Mesenchymal stem cell (in vitro differentiated cells and primary cell): ENCODE data around the gene SNRPB2.

ENCODE experiments used
- DNase-seq: peaks from one replicate; pipeline ENCODE4 v3.0.0-alpha.2; 2013
- H2AFZ ChIP-seq: one replicate; pipeline ENCODE4 v1.6.1; 2013; ENCODE audit warnings: low read depth, mild to moderate bottlenecking, control low read depth, inconsistent platforms, low read length, moderate library complexity
- H2AK5ac ChIP-seq: 2 replicates; pipeline ENCODE4 v1.6.1; 2013; ENCODE audit warnings: low read length, moderate library complexity, mild to moderate bottlenecking, inconsistent platforms; ENCODE audit not compliant: severe bottlenecking
- H2BK120ac ChIP-seq: one replicate; pipeline ENCODE4 v1.6.1; 2013; ENCODE audit warnings: low read depth, mild to moderate bottlenecking, inconsistent platforms, low read length, moderate library complexity
- H2BK12ac ChIP-seq, 2 experiments: one replicate each; pipeline ENCODE4 v1.6.1; 2013; ENCODE audit warnings: inconsistent platforms in 2 of 2, low read length in 2 of 2, mild to moderate bottlenecking in 2 of 2, moderate library complexity in 2 of 2, control low read depth in 1 of 2
- H2BK15ac ChIP-seq: one replicate; pipeline ENCODE4 v1.6.1; 2013; ENCODE audit warnings: mild to moderate bottlenecking, low read depth, inconsistent platforms; ENCODE audit not compliant: poor library complexity, severe bottlenecking
- H2BK5ac ChIP-seq: 2 replicates; pipeline ENCODE4 v1.6.1; 2013; ENCODE audit warnings: low read depth, mild to moderate bottlenecking, low read length, control low read depth, inconsistent platforms; ENCODE audit not compliant: poor library complexity, severe bottlenecking
- H3K14ac ChIP-seq, 2 experiments: one replicate each; pipeline ENCODE4 v1.6.1; 2013; ENCODE audit warnings: inconsistent platforms in 2 of 2, low read length in 2 of 2, control low read depth in 1 of 2, mild to moderate bottlenecking in 1 of 2, moderate library complexity in 1 of 2
- H3K18ac ChIP-seq, 2 experiments: one replicate each; pipeline ENCODE4 v1.6.1; 2013; ENCODE audit warnings: inconsistent platforms in 2 of 2, low read length in 2 of 2, control low read depth in 1 of 2, low read depth in 1 of 2, mild to moderate bottlenecking in 1 of 2
- H3K23ac ChIP-seq, 2 experiments: one replicate each; pipeline ENCODE4 v1.6.1; 2013; ENCODE audit warnings: inconsistent platforms in 2 of 2, low read length in 2 of 2, mild to moderate bottlenecking in 2 of 2, moderate library complexity in 2 of 2, control low read depth in 1 of 2
- H3K27ac ChIP-seq: 2 replicates; pipeline ENCODE4 v1.5.1; 2013; ENCODE audit warnings: mild to moderate bottlenecking, moderate library complexity, low read length, control low read depth, inconsistent platforms; ENCODE audit not compliant: poor library complexity, severe bottlenecking
- H3K27me3 ChIP-seq, 2 experiments: 2 replicates each; pipeline versions ENCODE4 v1.6.1 to v1.7.0; 2013; ENCODE audit warnings: low read length in 2 of 2, mild to moderate bottlenecking in 2 of 2, moderate library complexity in 2 of 2, control low read depth in 1 of 2, inconsistent platforms in 1 of 2; ENCODE audit not compliant: control insufficient read depth in 1 of 2, insufficient read depth in 1 of 2
- H3K36me3 ChIP-seq, 2 experiments: 2 replicates each; pipeline versions ENCODE4 v1.6.1 to v1.7.0; 2013; ENCODE audit warnings: low read length in 2 of 2, control low read depth in 1 of 2, inconsistent platforms in 1 of 2, low read depth in 1 of 2, mild to moderate bottlenecking in 1 of 2; ENCODE audit not compliant: insufficient read depth in 2 of 2, control insufficient read depth in 1 of 2
- H3K4ac ChIP-seq, 2 experiments: one replicate each; pipeline ENCODE4 v1.6.1; 2013; ENCODE audit warnings: inconsistent platforms in 2 of 2, low read length in 2 of 2, mild to moderate bottlenecking in 2 of 2, moderate library complexity in 2 of 2, control low read depth in 1 of 2, low read depth in 1 of 2
- H3K4me1 ChIP-seq: 2 replicates; pipeline ENCODE4 v1.6.1; 2013; ENCODE audit warnings: low read depth, low read length, control low read depth; ENCODE audit not compliant: control insufficient read depth, insufficient read depth
- H3K4me2 ChIP-seq: 2 replicates; pipeline ENCODE4 v1.6.1; 2013; ENCODE audit warnings: low read length, mild to moderate bottlenecking, inconsistent platforms; ENCODE audit not compliant: poor library complexity, severe bottlenecking
- H3K4me3 ChIP-seq, 2 experiments: 2 replicates each; pipeline versions ENCODE4 v1.5.1 to v1.7.0; 2013; ENCODE audit warnings: low read length in 2 of 2, mild to moderate bottlenecking in 2 of 2, control low read depth in 1 of 2, low read depth in 1 of 2; ENCODE audit not compliant: insufficient read depth in 1 of 2
- H3K79me1 ChIP-seq: replicated peaks from 2 replicates; pipeline ENCODE4 v1.6.1; 2013; ENCODE audit warnings: mild to moderate bottlenecking, control low read depth, low read length, inconsistent platforms; ENCODE audit not compliant: poor library complexity, severe bottlenecking
- H3K9ac ChIP-seq: 2 replicates; pipeline ENCODE4 v1.7.0; 2013; ENCODE audit warnings: mild to moderate bottlenecking, low read length, moderate library complexity
- H3K9me3 ChIP-seq: 2 replicates; pipeline ENCODE4 v1.7.0; 2013; ENCODE audit warnings: mild to moderate bottlenecking, low read length; ENCODE audit not compliant: control insufficient read depth
- H4K8ac ChIP-seq: one replicate; pipeline ENCODE4 v1.6.1; 2013; ENCODE audit warnings: inconsistent platforms, mild to moderate bottlenecking, low read length, moderate library complexity
- H4K91ac ChIP-seq: one replicate; pipeline ENCODE4 v1.6.1; 2013; ENCODE audit warnings: mild to moderate bottlenecking, low read length, inconsistent platforms
- WGBS: methylation state at CpG from one replicate; pipeline ENCODE4 v1.1.7; 2013; ENCODE audit warnings: mixed read lengths; 5-methylcytosine and 5-hydroxymethylcytosine counted together

SNRPB2 gene

GRCh38 chr20:16758454-16759180, 28.8 kb downstream of the SNRPB2 start:
- H4K91ac ChIP-seq: no peak overlapping the region
- H3K14ac ChIP-seq: no peak overlapping the region
- H3K4me1 ChIP-seq: no peaks in the 10 kb centered on the region
- no peaks in the 10 kb centered on the region for H3K79me1 ChIP-seq
- no peak for DNase-seq
- no peak overlapping the region for H2AFZ ChIP-seq
- H3K4ac ChIP-seq: no peak overlapping the region
- H3K23ac ChIP-seq: no peak overlapping the region
- no peaks in the 10 kb centered on the region for H3K9me3 ChIP-seq
- H3K27ac ChIP-seq: no peak overlapping the region
- H2BK5ac ChIP-seq: no peak overlapping the region
- H3K36me3 ChIP-seq: no peaks in the 10 kb centered on the region
- H2BK15ac ChIP-seq: no peak overlapping the region
- no peak overlapping the region for H3K4me2 ChIP-seq
- no peak overlapping the region for H2AK5ac ChIP-seq
- H3K4me3 ChIP-seq: no peak overlapping the region
- no peak overlapping the region for H3K9ac ChIP-seq
- no peak overlapping the region for H3K18ac ChIP-seq
- H2BK120ac ChIP-seq: no peak overlapping the region
- 83% methylated on average over 1 of the region's 2 CpGs for WGBS
- peaks cover 11 to 16% of the 10 kb centered on the region in 2 experiments for H3K27me3 ChIP-seq
- no peak overlapping the region for H2BK12ac ChIP-seq
- no peak overlapping the region for H4K8ac ChIP-seq

DNA sequence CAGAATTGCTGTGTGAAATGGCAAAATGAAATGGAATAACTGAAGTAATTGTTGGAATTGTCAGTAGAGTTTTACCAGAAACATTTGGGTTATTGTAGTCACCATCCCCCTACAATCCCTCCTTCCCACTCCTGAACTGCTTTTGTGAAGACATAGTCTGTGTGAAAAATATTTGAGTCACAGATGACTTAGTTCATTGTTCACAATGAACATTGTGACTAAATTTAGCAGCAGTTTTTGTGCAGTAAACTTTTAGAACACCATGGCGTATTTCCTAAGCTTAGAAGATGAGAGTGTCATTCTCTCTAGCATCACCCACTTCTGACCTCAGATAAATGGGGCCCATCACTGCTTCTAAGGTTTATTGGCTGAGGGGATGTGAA, 29.3 kb downstream of the SNRPB2 start:
- Histone ChIP-seq H2BK120ac (no peak overlapping the region), H3K4me1 (no peaks in the 10 kb centered on the region), H2BK5ac (no peak overlapping the region), H3K4ac (no peak overlapping the region), H3K79me1 (no peaks in the 10 kb centered on the region), H3K27me3 (peaks cover 17 to 22% of the 10 kb centered on the region in 2 experiments), H4K91ac (no peak overlapping the region), H3K36me3 (no peaks in the 10 kb centered on the region), H4K8ac (no peak overlapping the region), H2BK12ac (no peak overlapping the region), H2AK5ac (no peak overlapping the region), H3K4me2 (no peak overlapping the region), H2AFZ (no peak overlapping the region), H3K4me3 (no peak overlapping the region), H3K27ac (no peak overlapping the region), H3K23ac (no peak overlapping the region), H2BK15ac (no peak overlapping the region), H3K9ac (no peak overlapping the region), H3K14ac (no peak overlapping the region), H3K9me3 (no peaks in the 10 kb centered on the region), H3K18ac (no peak overlapping the region)
- no CpG with 5 or more reads among the region's 1 CpG for WGBS
- no peak for DNase-seq

DNA sequence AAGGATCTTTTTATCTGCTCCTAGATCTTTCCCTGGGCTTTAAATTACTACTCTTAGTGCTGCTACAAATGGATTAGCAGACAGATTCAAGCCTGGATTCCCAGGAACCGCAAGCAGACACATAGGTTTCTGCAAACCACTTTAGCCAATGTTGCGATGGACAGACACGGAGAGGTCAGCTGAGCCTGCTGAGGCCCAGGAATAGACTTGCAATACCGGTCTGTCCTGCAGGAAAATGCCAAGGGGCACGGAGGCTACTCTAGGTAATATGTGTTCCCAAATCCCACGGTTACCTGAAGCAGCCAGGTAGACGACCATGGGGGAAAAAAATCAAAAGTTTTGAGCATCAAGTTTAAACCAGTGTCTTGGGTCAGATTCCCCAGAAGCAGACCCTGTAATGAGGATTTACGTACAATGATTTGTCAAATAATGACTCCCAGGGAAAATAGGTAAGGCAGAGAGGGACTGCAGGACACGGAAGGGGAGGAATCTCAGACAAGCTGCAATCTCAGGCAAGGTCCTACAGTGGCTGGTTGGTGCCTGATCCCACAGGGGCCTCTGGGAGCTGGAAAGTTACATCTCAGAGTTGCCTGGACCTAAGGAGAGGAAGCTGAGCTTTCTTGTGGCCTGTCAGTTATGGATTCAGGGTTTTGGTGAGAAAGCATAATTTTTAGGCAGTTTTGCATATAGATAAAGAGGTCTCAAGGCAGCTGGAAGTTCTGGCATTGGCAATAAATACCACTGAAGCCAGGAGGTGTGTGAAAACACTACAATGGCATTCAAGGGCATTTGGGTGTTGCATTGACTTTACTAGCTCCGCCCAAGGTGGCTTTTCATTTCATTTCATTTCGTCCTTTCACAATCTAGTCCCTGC, 30.8 kb downstream of the SNRPB2 start:
- Histone ChIP-seq H3K4me3 (no peak overlapping the region), H3K23ac (no peak overlapping the region), H4K91ac (no peak overlapping the region), H2BK5ac (no peak overlapping the region), H3K4me1 (no peaks in the 10 kb centered on the region), H3K4me2 (no peak overlapping the region), H2AK5ac (no peak overlapping the region), H2BK15ac (no peak overlapping the region), H2AFZ (no peak overlapping the region), H3K27me3 (peaks cover 22 to 30% of the 10 kb centered on the region in 2 experiments), H2BK12ac (no peak overlapping the region), H2BK120ac (no peak overlapping the region), H3K27ac (no peak overlapping the region), H3K36me3 (no peaks in the 10 kb centered on the region), H4K8ac (no peak overlapping the region), H3K14ac (no peak overlapping the region), H3K79me1 (no peaks in the 10 kb centered on the region), H3K9me3 (no peaks in the 10 kb centered on the region), H3K4ac (no peak overlapping the region), H3K9ac (no peak overlapping the region), H3K18ac (no peak overlapping the region)
- peak; percentile 0 for DNase-seq
- WGBS: 49% methylated on average over 11 of the region's 11 CpGs

DNA sequence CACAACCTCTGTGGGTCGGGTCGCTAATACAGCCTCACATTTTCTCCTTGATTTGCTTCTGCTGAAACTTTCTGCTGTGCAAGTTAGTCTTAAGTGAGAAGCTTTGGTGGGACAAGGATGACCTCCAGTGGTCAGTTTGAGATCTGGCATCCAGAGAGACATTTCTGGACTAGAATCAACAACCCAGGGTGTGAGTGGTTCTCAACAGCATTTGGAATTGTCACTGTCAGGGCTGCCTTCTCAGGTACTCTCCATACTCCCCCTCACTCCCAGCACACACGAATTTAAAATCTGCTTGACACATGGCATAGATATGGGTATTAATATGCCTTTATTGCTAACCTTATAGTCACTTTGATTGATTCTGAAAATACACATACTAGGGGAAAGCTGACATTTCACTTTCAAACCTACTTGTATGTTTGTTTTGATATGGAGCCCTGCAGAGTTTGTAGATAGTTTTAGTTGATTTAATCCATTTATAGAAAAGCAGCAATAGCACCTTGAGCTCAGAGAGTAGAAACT, 31.5 kb downstream of the SNRPB2 start:
- Histone ChIP-seq H3K4me2 (no peak overlapping the region), H2BK12ac (no peak overlapping the region), H4K8ac (no peak overlapping the region), H3K36me3 (no peaks in the 10 kb centered on the region), H3K9ac (no peak overlapping the region), H3K4ac (no peak overlapping the region), H3K9me3 (no peaks in the 10 kb centered on the region), H3K4me1 (no peaks in the 10 kb centered on the region), H3K14ac (no peak overlapping the region), H3K27me3 (peaks cover 28 to 30% of the 10 kb centered on the region in 2 experiments), H2BK120ac (no peak overlapping the region), H2BK5ac (no peak overlapping the region), H3K23ac (no peak overlapping the region), H3K4me3 (no peak overlapping the region), H3K18ac (no peak overlapping the region), H2AK5ac (no peak overlapping the region), H3K79me1 (no peaks in the 10 kb centered on the region), H2BK15ac (no peak overlapping the region), H3K27ac (no peak overlapping the region), H2AFZ (no peak overlapping the region), H4K91ac (no peak overlapping the region)
- peak; percentile 73 for DNase-seq
- 0% methylated on average over 2 of the region's 3 CpGs for WGBS
